ENCODE data around the gene KLF11.

KLF11 gene

GRCh38 chr2:10043256-10043905, at the start of gene KLF11:
KLF11 (plus strand) TSS chr2:10043550; CDS start chr2:10043717, 167 bp downstream.
- peak; percentile 96 for DNase-seq

- DNase-seq: no peak
Observed at GRCh38 chr2:9994462-9994861, 48.9 kb upstream of the KLF11 start.

GRCh38 chr2:9995059-9995458, 48.3 kb upstream of the KLF11 start:
- DNase-seq: no peak

- DNase-seq: no peak
Observed at GRCh38 chr2:9996321-9996720, 47.0 kb upstream of the KLF11 start.

- no peak for DNase-seq
Observed at GRCh38 chr2:9997936-9998335, 45.4 kb upstream of the KLF11 start.

GRCh38 chr2:9998916-9999654, 44.3 kb upstream of the KLF11 start:
- DNase-seq: no peak

- DNase-seq: no peak
Observed at GRCh38 chr2:9999693-10000092, 43.7 kb upstream of the KLF11 start.

- DNase-seq: no peak
Observed at GRCh38 chr2:10000541-10000940, 42.8 kb upstream of the KLF11 start.

- peak; percentile 67 for DNase-seq
Observed at GRCh38 chr2:10001586-10001985, 41.8 kb upstream of the KLF11 start.

GRCh38 chr2:10002109-10002508, 41.2 kb upstream of the KLF11 start:
- peak; percentile 33 for DNase-seq

GRCh38 chr2:10002681-10003080, 40.7 kb upstream of the KLF11 start:
- no peak for DNase-seq

- DNase-seq: no peak
Observed at GRCh38 chr2:10003206-10004125, 39.9 kb upstream of the KLF11 start.

- DNase-seq: no peak
Observed at GRCh38 chr2:10004401-10004800, 38.9 kb upstream of the KLF11 start.

GRCh38 chr2:10004836-10005235, 38.5 kb upstream of the KLF11 start:
- no peak for DNase-seq

GRCh38 chr2:10005461-10006235, 37.7 kb upstream of the KLF11 start:
- no peak for DNase-seq

- peak; percentile 41 for DNase-seq
Observed at GRCh38 chr2:10006236-10007161, 36.9 kb upstream of the KLF11 start.

GRCh38 chr2:10007435-10007834, 35.9 kb upstream of the KLF11 start:
- no peak for DNase-seq

GRCh38 chr2:10007921-10008808, 35.2 kb upstream of the KLF11 start:
- DNase-seq: no peak

GRCh38 chr2:10008809-10009176, 34.6 kb upstream of the KLF11 start:
- DNase-seq: no peak

GRCh38 chr2:10009271-10009810, 34.0 kb upstream of the KLF11 start:
- DNase-seq: no peak
